ENCODE results near the gene RFESD.

DNA sequence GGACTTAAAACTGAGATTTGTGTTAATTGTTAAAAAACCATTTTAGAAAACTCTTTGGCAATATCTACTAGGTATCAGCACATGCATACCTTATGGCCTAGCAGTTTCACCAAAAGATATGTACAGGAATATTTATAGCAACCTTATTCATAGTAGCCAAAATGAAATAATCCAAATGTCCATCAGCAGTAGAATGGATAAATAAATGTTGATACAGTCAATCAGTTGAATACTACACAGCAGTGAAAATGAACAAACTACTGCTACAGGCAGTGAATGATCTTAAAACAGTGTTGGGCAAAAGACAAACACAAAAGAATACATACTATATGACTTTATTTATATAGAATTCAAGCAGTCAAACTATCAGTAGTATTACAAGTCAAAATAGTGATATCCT, 16.4 kb downstream of the RFESD start:
- TF ChIP-seq POLR2AphosphoS5 (IDR thresholded peaks at IDR 0.05; ENCODE audit: low read depth, low read length) (no peak), SPI1 (IDR thresholded peaks at IDR 0.05; ENCODE audit: low read depth, low read length) (no peak), POLR2A (IDR thresholded peaks at IDR 0.05; ENCODE audit: low read depth, low read length) (no peak), TAF1 (IDR thresholded peaks at IDR 0.05; ENCODE audit: low read depth, low read length) (no peak), POU2F2 (IDR thresholded peaks at IDR 0.05; ENCODE audit: low read depth, low read length) (no peak)
